H1 (cell line): ENCODE measurements around the gene DHH. TPM values are rescaled to one million over a fixed set of nuclear protein-coding genes. Genes with fewer than 3 reads are reported as not detected.

Source experiments
- CTCF ChIA-PET: fragments of 300-600 bp; sonication (Branson Sonifier 250); formaldehyde crosslinking; loops from one replicate; lab custom pipeline; 2021; ENCODE audit not compliant: partially characterized antibody; lab: Charles Lee
- POLR2A ChIA-PET: fragments of 300-600 bp; sonication (Branson Sonifier 250); formaldehyde crosslinking; loops from one replicate; lab custom pipeline; 2021; ENCODE audit warnings: inconsistent platforms; ENCODE audit not compliant: partially characterized antibody; lab: Charles Lee
- DNase-seq, 2 experiments: peaks; one replicate each; pipeline versions ENCODE4 v3.0.0 to v3.0.0-alpha.2; 2010 to 2022; ENCODE audit warnings: low spot score in 2 of 2, low read depth in 1 of 2, mixed read lengths in 1 of 2
- FAIRE-seq: peaks from 2 replicates; lab custom pipeline; 2011; peaks lifted over from hg19 to GRCh38; lab: Jason Lieb, UNC
- H2AFZ ChIP-seq: 2 replicates; pipeline ENCODE4 v1.8.1; 2012; ENCODE audit warnings: low read length, inconsistent platforms
- H2AK5ac ChIP-seq: 2 replicates; pipeline ENCODE4 v1.6.1; 2013; ENCODE audit warnings: low read depth, low read length
- H2BK120ac ChIP-seq: replicated peaks from 2 replicates; pipeline ENCODE3; 2013; ENCODE audit warnings: low read depth, low read length, inconsistent platforms
- H2BK12ac ChIP-seq: 2 replicates; pipeline ENCODE4 v1.6.1; 2013; ENCODE audit warnings: low read depth, low read length
- H2BK15ac ChIP-seq: 2 replicates; pipeline ENCODE4 v1.6.1; 2013; ENCODE audit warnings: low read length
- H2BK20ac ChIP-seq: 2 replicates; pipeline ENCODE4 v1.6.1; 2013; ENCODE audit warnings: low read length
- H2BK5ac ChIP-seq: 2 replicates; pipeline ENCODE4 v1.6.1; 2013; ENCODE audit warnings: low read depth, low read length
- H3K14ac ChIP-seq: 2 replicates; pipeline ENCODE4 v1.6.1; 2013; ENCODE audit warnings: inconsistent platforms; ENCODE audit not compliant: insufficient read length
- H3K18ac ChIP-seq: 2 replicates; pipeline ENCODE4 v1.6.1; 2013; ENCODE audit warnings: low read length; ENCODE audit errors: extremely low read depth
- H3K23ac ChIP-seq: 2 replicates; pipeline ENCODE4 v1.6.1; 2013; ENCODE audit warnings: inconsistent platforms; ENCODE audit not compliant: insufficient read length
- H3K23me2 ChIP-seq: 2 replicates; pipeline ENCODE4 v1.6.1; 2013; ENCODE audit warnings: low read depth, low read length
- H3K27ac ChIP-seq: 2 replicates; pipeline ENCODE4 v1.6.1; 2011; ENCODE audit warnings: low read depth, low read length, inconsistent platforms
- H3K27me3 ChIP-seq, 4 experiments: replicated peaks in 1 of 4; 1 replicate in 1 of 4; 2 replicates in 3 of 4; pipeline versions ENCODE4 v1.6.1 to v1.8.1; 2011 to 2013; ENCODE audit warnings: low read length in 3 of 4, mild to moderate bottlenecking in 3 of 4, inconsistent platforms in 2 of 4, mixed read lengths in 2 of 4, moderate library complexity in 1 of 4; ENCODE audit not compliant: control insufficient read depth in 3 of 4, insufficient read depth in 3 of 4; ENCODE audit errors: extremely low read depth in 1 of 4
- H3K36me3 ChIP-seq, 4 experiments: 2 replicates each; pipeline versions ENCODE4 v1.6.1 to v1.8.1; 2011 to 2013; ENCODE audit warnings: mild to moderate bottlenecking in 4 of 4, low read length in 3 of 4, moderate library complexity in 2 of 4, control low read depth in 1 of 4, inconsistent platforms in 1 of 4; ENCODE audit not compliant: insufficient read depth in 4 of 4, control insufficient read depth in 2 of 4
- H3K4ac ChIP-seq: replicated peaks from 2 replicates; pipeline ENCODE3; 2013; ENCODE audit warnings: low read length, low read depth, mixed read lengths, inconsistent platforms; ENCODE audit not compliant: insufficient read length
- H3K4me1 ChIP-seq, 4 experiments: replicated peaks in 1 of 4; 1 replicate in 1 of 4; 2 replicates in 3 of 4; pipeline versions ENCODE4 v1.6.1 to v1.8.1; 2011 to 2013; ENCODE audit warnings: low read length in 3 of 4, inconsistent platforms in 2 of 4, mixed read lengths in 1 of 4; ENCODE audit not compliant: insufficient read depth in 4 of 4, control insufficient read depth in 3 of 4
- H3K4me2 ChIP-seq, 2 experiments: 2 replicates each; pipeline versions ENCODE4 v1.6.1 to v1.8.1; 2011 to 2013; ENCODE audit warnings: low read depth in 2 of 2, low read length in 2 of 2, control low read depth in 1 of 2, inconsistent platforms in 1 of 2, mild to moderate bottlenecking in 1 of 2; ENCODE audit not compliant: insufficient read depth in 1 of 2
- H3K4me3 ChIP-seq, 4 experiments: fragments of 200-600, 300-600 bp in 1 of 4; sonication (generic), shearing (Covaris generic), sonication (Bioruptor Twin) in 1 of 4; 2 replicates each; pipeline versions ENCODE4 v1.5.1 to v1.8.1; 2011 to 2016; ENCODE audit warnings: low read length in 4 of 4, low read depth in 3 of 4, control low read depth in 2 of 4, inconsistent platforms in 2 of 4, mild to moderate bottlenecking in 2 of 4, mixed read lengths in 1 of 4, moderate library complexity in 1 of 4; ENCODE audit not compliant: insufficient read depth in 2 of 4; ENCODE audit errors: extremely low read depth in 1 of 4
- H3K56ac ChIP-seq: replicated peaks from 2 replicates; pipeline ENCODE3; 2013; ENCODE audit warnings: low read depth, mild to moderate bottlenecking, mixed read lengths, low read length, inconsistent platforms; ENCODE audit not compliant: insufficient read length
- H3K79me1 ChIP-seq: 2 replicates; pipeline ENCODE4 v1.6.1; 2013; ENCODE audit warnings: low read depth, low read length, control low read depth
- H3K79me2 ChIP-seq, 2 experiments: 2 replicates each; pipeline versions ENCODE4 v1.6.1 to v1.8.1; 2012 to 2013; ENCODE audit warnings: low read length in 2 of 2, mild to moderate bottlenecking in 2 of 2, inconsistent platforms in 1 of 2; ENCODE audit not compliant: insufficient read depth in 2 of 2, control insufficient read depth in 1 of 2
- H3K9ac ChIP-seq, 4 experiments: replicated peaks in 1 of 4; 1 replicate in 1 of 4; 2 replicates in 3 of 4; pipeline versions ENCODE4 v1.6.1 to v1.8.1; 2011 to 2013; ENCODE audit warnings: low read depth in 3 of 4, low read length in 3 of 4, control low read depth in 2 of 4, mild to moderate bottlenecking in 2 of 4, moderate library complexity in 2 of 4, inconsistent platforms in 1 of 4; ENCODE audit errors: extremely low read depth in 1 of 4
- H3K9me3 ChIP-seq, 2 experiments: 2 replicates each; pipeline versions ENCODE4 v1.6.1 to v1.8.1; 2012 to 2013; ENCODE audit warnings: mild to moderate bottlenecking in 2 of 2, moderate library complexity in 2 of 2, control low read depth in 1 of 2, inconsistent platforms in 1 of 2, low read depth in 1 of 2, low read length in 1 of 2, mixed read lengths in 1 of 2; ENCODE audit not compliant: insufficient read depth in 2 of 2
- H4K20me1 ChIP-seq, 2 experiments: replicated peaks in 1 of 2; 2 replicates each; pipeline versions ENCODE3 to v1.8.1; 2011 to 2013; ENCODE audit warnings: inconsistent platforms in 2 of 2, low read length in 2 of 2, mild to moderate bottlenecking in 1 of 2; ENCODE audit not compliant: insufficient read depth in 2 of 2, control insufficient read depth in 1 of 2
- H4K5ac ChIP-seq: 2 replicates; pipeline ENCODE4 v1.6.1; 2013; ENCODE audit warnings: low read length, low read depth, mixed read lengths, inconsistent platforms; ENCODE audit not compliant: insufficient read length
- H4K8ac ChIP-seq: 2 replicates; pipeline ENCODE4 v1.8.0; 2013; ENCODE audit warnings: mild to moderate bottlenecking, moderate library complexity, low read length, inconsistent platforms; ENCODE audit not compliant: insufficient read depth; ENCODE audit errors: extremely low read depth
- H4K91ac ChIP-seq: replicated peaks from 2 replicates; pipeline ENCODE3; 2013; ENCODE audit warnings: low read length, mixed read lengths, inconsistent platforms; ENCODE audit not compliant: insufficient read length
- CTCF ChIP-seq, 3 experiments: IDR thresholded peaks; 1 replicate in 2 of 3; 2 replicates in 1 of 3; pipeline versions ENCODE4 v1.5.1 to v1.6.1; 2011; ENCODE audit warnings: low read length in 3 of 3, mild to moderate bottlenecking in 3 of 3, inconsistent platforms in 2 of 3, low read depth in 1 of 3, moderate library complexity in 1 of 3; ENCODE audit not compliant: insufficient read depth in 1 of 3; ENCODE audit errors: control extremely low read depth in 1 of 3
- NANOG ChIP-seq: IDR thresholded peaks from 2 replicates; pipeline ENCODE4 v1.6.1; 2011; ENCODE audit warnings: low read length, low read depth, mild to moderate bottlenecking, inconsistent platforms; ENCODE audit not compliant: insufficient read depth, poor library complexity, severe bottlenecking
- TCF12 ChIP-seq: IDR thresholded peaks from 2 replicates; pipeline ENCODE4 v1.6.1; 2011; ENCODE audit warnings: low read depth, mild to moderate bottlenecking, low read length
- YY1 ChIP-seq: IDR thresholded peaks from 2 replicates; pipeline ENCODE4 v1.6.1; 2011; ENCODE audit warnings: low read depth, mild to moderate bottlenecking, low read length
- WGBS, 2 experiments: shearing (Covaris generic) in 1 of 2; methylation state at CpG; one replicate each; pipeline versions ENCODE4 v1.1.6 to v1.1.7; 2013 to 2015; ENCODE audit warnings: low lambda C conversion rate in 2 of 2, mixed read lengths in 2 of 2, inconsistent platforms in 1 of 2, low coverage in 1 of 2, missing lambda C conversion rate in 1 of 2; ENCODE audit not compliant: insufficient replicate concordance in 2 of 2, insufficient coverage in 1 of 2, insufficient read length in 1 of 2; ENCODE audit errors: extremely low coverage in 1 of 2, missing lambda C conversion rate in 1 of 2; 5-methylcytosine and 5-hydroxymethylcytosine counted together
- polyA plus RNA-seq, 7 experiments: library from polyadenylated mRNA; depleted of rRNA in 3 of 7; stranded (reverse) in 5 of 7; unstranded in 2 of 7; fragments of >200 nt in 5 of 7; fragments of 200-250 nt in 2 of 7; gene quantifications; 1 replicate in 5 of 7; 2 replicates in 1 of 7; 4 replicates in 1 of 7; pipeline versions ENCODE4 v1.2.1 to v1.2.3, GENCODE V29; 2011 to 2013; ENCODE audit warnings: missing spikeins in 2 of 7, mixed read lengths in 2 of 7
- total RNA-seq: library from RNA; stranded (reverse); fragmentation: NEBNext Ultra II Directional; extraction: Animal tissue kit (Norgen Biotek cat#: 25700); gene quantifications from 2 replicates; pipeline ENCODE4 v1.2.1, GENCODE V29; 2021
- TF ChIP-seq, protein P1 (sequence below): IDR thresholded peaks from 2 replicates; pipeline ENCODE4 v1.6.1; 2012; ENCODE audit warnings: inconsistent platforms
- TF ChIP-seq, protein P2 (sequence below): IDR thresholded peaks from 2 replicates; pipeline ENCODE4 v1.6.1; 2012; ENCODE audit warnings: inconsistent platforms

DHH gene
- total and polyA plus RNA-seq, 2 of the 8 experiments (the other 6 are each of a cell fraction or from before 2014, with no cell fraction given) = 0.03 to 0.11 TPM

DNA sequence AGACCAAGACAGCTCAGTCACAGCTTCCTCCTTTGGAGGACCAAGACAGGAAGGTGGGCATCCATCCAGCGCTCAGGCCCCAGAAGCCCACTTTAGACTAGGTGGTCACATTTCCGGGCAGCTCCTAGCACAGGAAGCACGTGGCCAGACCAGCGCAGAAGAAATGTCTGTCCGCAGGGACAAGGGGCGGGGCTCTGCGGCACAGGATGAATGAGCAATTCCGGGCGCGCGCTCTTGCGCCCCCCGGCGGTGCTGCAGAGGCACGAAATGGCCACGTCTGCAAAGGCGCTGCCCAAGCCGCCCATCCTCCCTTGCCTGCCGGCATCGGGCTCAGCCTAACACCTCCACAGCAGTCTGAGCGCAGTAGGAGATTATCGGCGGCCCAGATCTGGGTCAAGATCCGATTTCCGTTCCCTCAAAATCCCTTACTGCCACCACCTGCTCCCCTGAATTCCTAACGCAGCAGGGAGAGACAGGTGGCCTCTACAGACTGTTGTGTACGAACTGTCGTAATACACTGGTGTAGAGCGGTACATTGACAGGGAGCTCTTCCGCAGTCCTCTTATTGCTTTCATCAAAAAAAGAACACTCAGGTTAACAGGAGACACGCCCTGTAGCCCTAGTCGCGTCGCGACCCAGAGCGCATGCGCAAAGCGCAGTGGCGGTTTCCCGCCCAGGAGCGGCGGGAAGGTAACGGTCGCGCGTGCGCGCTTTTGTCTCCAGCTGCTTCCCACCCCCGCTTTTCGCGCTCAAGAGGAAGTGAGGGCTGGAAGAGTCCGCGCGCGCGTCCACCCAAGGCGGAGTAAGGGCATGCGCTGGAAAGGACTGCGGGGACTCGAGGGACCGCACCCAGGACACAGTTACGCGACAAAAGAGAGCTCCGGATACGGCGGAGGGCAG is 35.8 kb upstream of the DHH start:
- H3K4me2 ChIP-seq = peak overlapping the region; percentile 74 to 87
- no peak overlapping the region for H2AK5ac ChIP-seq
- peaks cover 0 to 21% of the 10 kb centered on the region in 2 experiments; a peak in 2 of 4 replicates for H3K79me2 ChIP-seq
- H4K91ac ChIP-seq = peak overlapping the region; percentile 98
- FAIRE-seq = no peak
- H3K56ac ChIP-seq = peak overlapping the region; percentile 97
- H4K20me1 ChIP-seq = peaks cover 5 to 16% of the 10 kb centered on the region in 2 experiments
- H3K23ac ChIP-seq = no peak overlapping the region
- peak overlapping the region; percentile 93 for H2BK12ac ChIP-seq
- DNase-seq = peak; percentile 85 to 94
- peaks cover 8% of the 10 kb centered on the region for H3K23me2 ChIP-seq
- H2BK15ac ChIP-seq = peak overlapping the region; percentile 81; the same call in 1 of the 2 replicates
- H2BK5ac ChIP-seq = peak overlapping the region; percentile 98
- no peak overlapping the region for H3K14ac ChIP-seq
- H3K4me3 ChIP-seq = peak overlapping the region; percentile 91 to 100 (median 94)
- H3K18ac ChIP-seq = peak overlapping the region; percentile 97
- peaks cover 17 to 32% (median 21%) of the 10 kb centered on the region in 4 experiments for H3K36me3 ChIP-seq
- peak overlapping the region; percentile 99; the same call in 1 of the 2 replicates for H4K8ac ChIP-seq
- whole genome bisulfite sequencing, 2 experiments = 1% methylated on average over 66 of the region's 66 CpGs; no CpG with 5 or more reads in 1 of the 2 experiments
- peaks cover 0 to 4% (median 2%) of the 10 kb centered on the region in 4 experiments; a peak in 4 of 7 replicates for H3K4me1 ChIP-seq
- ChIA-PET POLR2A (interaction anchor here (0.6 to 8.6 kb wide), 66 partner anchors 10 to 511 kb away, joined by 3 to 132 read pairs (median 8); partner anchors contain the start of genes ARF3, DDN, DHH and KMT2D), CTCF (interaction anchor here (0.6 to 3.3 kb wide), 33 partner anchors 8 to 133 kb away, joined by 3 to 18 read pairs (median 5); partner anchors contain the start of gene LMBR1L)
- peak overlapping the region; percentile 83 for H2BK120ac ChIP-seq
- peak overlapping the region; percentile 99 for H3K4ac ChIP-seq
- peak overlapping the region; percentile 90 to 96 (median 96) for H3K9ac ChIP-seq
- H3K79me1 ChIP-seq = no peaks in the 10 kb centered on the region
- peak overlapping the region; percentile 94 for H3K27ac ChIP-seq
- H3K27me3 ChIP-seq = no peaks in the 10 kb centered on the region
- H2AFZ ChIP-seq = no peak overlapping the region
- peak overlapping the region; percentile 98 for H4K5ac ChIP-seq
- H2BK20ac ChIP-seq = no peak overlapping the region
- no peaks in the 10 kb centered on the region for H3K9me3 ChIP-seq
- TF ChIP-seq TCF12 (0 out of 2 replicates have a peak, but pooled peaks have one; percentile 2), CTCF (IDR thresholded peaks at IDR 0.05; ENCODE audit: control extremely low read depth in 1 of 3, insufficient read depth in 1 of 3, low read depth in 1 of 3, low read length in 3 of 3) (peak; percentile 79 to 98 (median 94)), NANOG (no peak), YY1 (peak; percentile 86)
- TF ChIP-seq, protein P1, sequence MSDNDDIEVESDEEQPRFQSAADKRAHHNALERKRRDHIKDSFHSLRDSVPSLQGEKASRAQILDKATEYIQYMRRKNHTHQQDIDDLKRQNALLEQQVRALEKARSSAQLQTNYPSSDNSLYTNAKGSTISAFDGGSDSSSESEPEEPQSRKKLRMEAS = peak; percentile 97
- TF ChIP-seq, protein P2, sequence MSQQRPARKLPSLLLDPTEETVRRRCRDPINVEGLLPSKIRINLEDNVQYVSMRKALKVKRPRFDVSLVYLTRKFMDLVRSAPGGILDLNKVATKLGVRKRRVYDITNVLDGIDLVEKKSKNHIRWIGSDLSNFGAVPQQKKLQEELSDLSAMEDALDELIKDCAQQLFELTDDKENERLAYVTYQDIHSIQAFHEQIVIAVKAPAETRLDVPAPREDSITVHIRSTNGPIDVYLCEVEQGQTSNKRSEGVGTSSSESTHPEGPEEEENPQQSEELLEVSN = peak; percentile 99
